SU-DHL-6 (cell line): ENCODE results near the gene RNF123.

Source experiments
- H2AFZ ChIP-seq: fragments of 200-600 bp; sonication (generic); 2 replicates; pipeline ENCODE4 v1.6.1; 2014; ENCODE audit warnings: low read depth, mild to moderate bottlenecking, moderate library complexity, mixed read lengths, antibody characterized with exemption, low read length; ENCODE audit not compliant: severe bottlenecking
- H3F3A ChIP-seq: fragments of 200-600 bp; shearing (Covaris generic); 2 replicates; pipeline ENCODE4 v1.6.0; 2016; ENCODE audit warnings: antibody characterized with exemption, mild to moderate bottlenecking; ENCODE audit not compliant: insufficient read depth
- H3K27ac ChIP-seq: fragments of 200-600 bp; sonication (generic); 2 replicates; pipeline ENCODE4 v1.5.1; 2016; ENCODE audit warnings: low read depth, mild to moderate bottlenecking, low read length, moderate library complexity, mixed read lengths
- H3K27me3 ChIP-seq: fragments of 200-600 bp; sonication (generic), shearing (Covaris generic); 2 replicates; pipeline ENCODE4 v1.6.0; 2014; ENCODE audit warnings: mild to moderate bottlenecking, low read length
- H3K36me3 ChIP-seq: fragments of 200-600 bp; sonication (generic); 2 replicates; pipeline ENCODE4 v1.6.1; 2014; ENCODE audit warnings: mild to moderate bottlenecking, low read length, mixed read lengths
- H3K4me2 ChIP-seq: fragments of 300-600, 200-600 bp; shearing (Covaris generic), sonication (generic); 2 replicates; pipeline ENCODE4 v1.6.0; 2014; ENCODE audit warnings: low read length, low read depth, mild to moderate bottlenecking; ENCODE audit not compliant: poor library complexity, severe bottlenecking
- H3K4me3 ChIP-seq: fragments of 200-600 bp; sonication (generic); 2 replicates; pipeline ENCODE4 v1.5.1; 2014; ENCODE audit warnings: antibody characterized with exemption, low read length, mild to moderate bottlenecking, mixed read lengths; ENCODE audit not compliant: insufficient read depth, poor library complexity, severe bottlenecking
- H3K79me2 ChIP-seq: fragments of 200-600 bp; sonication (generic); 2 replicates; pipeline ENCODE4 v1.6.1; 2014; ENCODE audit warnings: mild to moderate bottlenecking, low read length, moderate library complexity; ENCODE audit not compliant: insufficient read depth
- H3K9ac ChIP-seq: fragments of 200-600 bp; sonication (generic); 2 replicates; pipeline ENCODE4 v1.7.0; 2014; ENCODE audit warnings: mild to moderate bottlenecking, low read length
- H3K9me2 ChIP-seq: fragments of 200-600 bp; sonication (generic); replicated peaks from 2 replicates; pipeline ENCODE4 v1.6.1; 2014; ENCODE audit warnings: low read length; ENCODE audit not compliant: insufficient read depth
- H3K9me3 ChIP-seq: fragments of 200-600 bp; sonication (generic); 2 replicates; pipeline ENCODE4 v1.6.1; 2014; ENCODE audit warnings: low read length, mixed read lengths; ENCODE audit not compliant: insufficient read depth
- H4K20me1 ChIP-seq: fragments of 200-600 bp; sonication (generic); 2 replicates; pipeline ENCODE4 v1.6.1; 2014; ENCODE audit warnings: low read depth, mild to moderate bottlenecking, antibody characterized with exemption, low read length, moderate library complexity, mixed read lengths
- EZH2phosphoT487 ChIP-seq: fragments of 200-600 bp; sonication (generic), shearing (Covaris generic); conservative IDR thresholded peaks from 2 replicates; pipeline ENCODE4 v1.6.1; 2018; ENCODE audit warnings: mild to moderate bottlenecking, antibody characterized with exemption, low read length, moderate library complexity, mixed read lengths
- TF ChIP-seq, protein P1 (sequence below): fragments of 200-600 bp; sonication (generic); IDR thresholded peaks from one replicate; pipeline ENCODE4 v1.5.1; 2017; ENCODE audit warnings: antibody characterized with exemption, mild to moderate bottlenecking, low read length, moderate library complexity; ENCODE audit not compliant: insufficient read depth, poor library complexity, severe bottlenecking

RNF123 gene

DNA sequence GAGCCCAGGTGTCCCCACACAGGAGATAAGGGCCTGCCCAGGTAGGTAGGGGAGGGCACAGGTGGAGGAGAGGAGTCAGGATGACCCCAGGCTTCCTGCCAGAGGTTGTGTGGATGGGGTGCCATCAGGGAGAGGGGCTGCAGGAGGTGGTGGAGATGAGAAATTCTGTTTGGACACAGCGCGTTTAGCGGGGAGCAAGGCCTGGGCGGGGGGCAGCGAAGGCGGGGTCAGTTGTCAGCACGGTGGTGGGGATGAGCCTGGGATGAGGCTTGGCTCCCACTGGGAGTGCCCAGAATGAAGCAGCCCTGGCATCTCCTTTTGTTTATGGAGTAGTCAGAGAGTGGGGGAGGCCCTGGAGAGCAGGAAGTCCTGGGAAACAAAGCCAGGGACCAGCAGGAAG lies 14.6 kb downstream of the RNF123 start:
- Histone ChIP-seq H4K20me1 (no peaks in the 10 kb centered on the region), H2AFZ (no peak overlapping the region), H3K36me3 (no peaks in the 10 kb centered on the region), H3K79me2 (no peaks in the 10 kb centered on the region), H3K9me3 (no peaks in the 10 kb centered on the region), H3K4me2 (no peak overlapping the region), H3K27ac (no peak overlapping the region), H3K27me3 (no peaks in the 10 kb centered on the region), H3K4me3 (no peak overlapping the region), H3K9ac (no peak overlapping the region), H3K9me2 (no peaks in the 10 kb centered on the region), H3F3A (no peaks in the 10 kb centered on the region)
- no peak for TF ChIP-seq EZH2phosphoT487
- TF ChIP-seq, protein P1, sequence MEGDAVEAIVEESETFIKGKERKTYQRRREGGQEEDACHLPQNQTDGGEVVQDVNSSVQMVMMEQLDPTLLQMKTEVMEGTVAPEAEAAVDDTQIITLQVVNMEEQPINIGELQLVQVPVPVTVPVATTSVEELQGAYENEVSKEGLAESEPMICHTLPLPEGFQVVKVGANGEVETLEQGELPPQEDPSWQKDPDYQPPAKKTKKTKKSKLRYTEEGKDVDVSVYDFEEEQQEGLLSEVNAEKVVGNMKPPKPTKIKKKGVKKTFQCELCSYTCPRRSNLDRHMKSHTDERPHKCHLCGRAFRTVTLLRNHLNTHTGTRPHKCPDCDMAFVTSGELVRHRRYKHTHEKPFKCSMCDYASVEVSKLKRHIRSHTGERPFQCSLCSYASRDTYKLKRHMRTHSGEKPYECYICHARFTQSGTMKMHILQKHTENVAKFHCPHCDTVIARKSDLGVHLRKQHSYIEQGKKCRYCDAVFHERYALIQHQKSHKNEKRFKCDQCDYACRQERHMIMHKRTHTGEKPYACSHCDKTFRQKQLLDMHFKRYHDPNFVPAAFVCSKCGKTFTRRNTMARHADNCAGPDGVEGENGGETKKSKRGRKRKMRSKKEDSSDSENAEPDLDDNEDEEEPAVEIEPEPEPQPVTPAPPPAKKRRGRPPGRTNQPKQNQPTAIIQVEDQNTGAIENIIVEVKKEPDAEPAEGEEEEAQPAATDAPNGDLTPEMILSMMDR: no peak

DNA sequence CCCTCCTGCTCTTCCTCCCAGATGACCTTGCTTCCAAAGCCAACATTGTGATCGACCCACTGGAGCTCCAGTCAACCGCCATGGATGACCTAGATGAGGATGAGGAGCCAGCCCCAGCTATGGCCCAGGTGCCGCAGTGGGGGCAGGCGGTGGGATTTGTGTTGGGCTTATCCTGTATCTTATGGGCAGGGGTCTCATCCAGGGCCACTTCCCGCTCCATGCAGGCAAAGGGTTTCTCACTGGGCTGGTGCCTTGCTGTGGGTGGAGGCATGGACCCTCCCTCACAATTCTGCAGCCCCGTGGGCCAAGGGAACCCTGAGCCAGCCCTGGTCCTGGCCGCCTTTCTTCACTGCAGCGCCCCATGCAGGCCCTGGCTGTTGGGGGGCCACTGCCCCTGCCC lies 15.3 kb downstream of the RNF123 start:
- Histone ChIP-seq H3K27ac (no peak overlapping the region), H3K36me3 (no peaks in the 10 kb centered on the region), H3K27me3 (no peaks in the 10 kb centered on the region), H3K9me2 (no peaks in the 10 kb centered on the region), H3K9ac (no peak overlapping the region), H2AFZ (no peak overlapping the region), H3K4me3 (no peak overlapping the region), H3K79me2 (no peaks in the 10 kb centered on the region), H3F3A (no peaks in the 10 kb centered on the region), H4K20me1 (no peaks in the 10 kb centered on the region), H3K4me2 (no peak overlapping the region), H3K9me3 (no peaks in the 10 kb centered on the region)
- TF ChIP-seq, protein P1: no peak
- TF ChIP-seq EZH2phosphoT487: no peak

GRCh38 chr3:49705390-49705960 lies 16.1 kb downstream of the RNF123 start:
- H3K36me3 ChIP-seq: no peaks in the 10 kb centered on the region
- H3K9me3 ChIP-seq: no peaks in the 10 kb centered on the region
- no peak for TF ChIP-seq EZH2phosphoT487
- TF ChIP-seq, protein P1: no peak

More at GRCh38 chr3:49705390-49705960, 16.1 kb downstream of the RNF123 start:
- H3K27me3 ChIP-seq: no peaks in the 10 kb centered on the region
- H3K79me2 ChIP-seq: no peaks in the 10 kb centered on the region
- no peak overlapping the region for H3K9ac ChIP-seq
- no peaks in the 10 kb centered on the region for H4K20me1 ChIP-seq
- H3K27ac ChIP-seq: no peak overlapping the region
- H3K4me3 ChIP-seq: no peak overlapping the region
- no peaks in the 10 kb centered on the region for H3F3A ChIP-seq
- H2AFZ ChIP-seq: no peak overlapping the region
- H3K4me2 ChIP-seq: no peak overlapping the region
- H3K9me2 ChIP-seq: no peaks in the 10 kb centered on the region
